OCI-LY3 (cell line): Measurements from ENCODE around the gene SNAPC4.

Experiments
- H2AFZ ChIP-seq: fragments of 200-600, 300-600 bp; shearing (Covaris generic); 2 replicates; pipeline ENCODE4 v1.6.0; 2014; ENCODE audit warnings: antibody characterized with exemption, low read depth, low read length
- H3K27ac ChIP-seq: fragments of 200-600, 300-600 bp; sonication (generic); 2 replicates; pipeline ENCODE4 v1.5.1; 2014; ENCODE audit warnings: mild to moderate bottlenecking, low read length, moderate library complexity, mixed read lengths
- H3K27me3 ChIP-seq: fragments of 200-600, 300-600 bp; sonication (generic); 2 replicates; pipeline ENCODE4 v1.6.1; 2014; ENCODE audit warnings: low read depth, low read length, mixed read lengths
- H3K36me3 ChIP-seq: fragments of 200-600, 300-600 bp; sonication (generic); replicated peaks from 2 replicates; pipeline ENCODE3; 2014; ENCODE audit warnings: low read depth, low read length, mixed read lengths
- H3K4me1 ChIP-seq: fragments of 300-600, 200-600 bp; sonication (generic); 2 replicates; pipeline ENCODE4 v1.6.1; 2014; ENCODE audit warnings: low read length, mixed read lengths
- H3K4me2 ChIP-seq: fragments of 200-600, 300-600 bp; sonication (generic); 2 replicates; pipeline ENCODE4 v1.6.1; 2014; ENCODE audit warnings: low read length, mixed read lengths
- H3K4me3 ChIP-seq: fragments of 300-600, 200-600 bp; sonication (generic); 2 replicates; pipeline ENCODE4 v1.5.1; 2014; ENCODE audit warnings: antibody characterized with exemption, mild to moderate bottlenecking, low read length, moderate library complexity
- H3K79me2 ChIP-seq: fragments of 300-600, 200-600 bp; shearing (Covaris generic); 2 replicates; pipeline ENCODE4 v1.6.1; 2014; ENCODE audit warnings: mild to moderate bottlenecking, low read length, mixed read lengths
- H3K9ac ChIP-seq: fragments of 300-600, 200-600 bp; shearing (Covaris generic); 2 replicates; pipeline ENCODE4 v1.6.0; 2014; ENCODE audit warnings: mild to moderate bottlenecking, low read length, moderate library complexity
- H3K9me3 ChIP-seq: fragments of 200-600, 300-600 bp; shearing (Covaris generic); 2 replicates; pipeline ENCODE4 v1.6.1; 2014; ENCODE audit warnings: low read length, mixed read lengths; ENCODE audit not compliant: insufficient read depth
- H4K20me1 ChIP-seq: fragments of 200-600, 300-600 bp; sonication (generic); 2 replicates; pipeline ENCODE4 v1.6.1; 2016; ENCODE audit warnings: low read length, mixed read lengths; ENCODE audit not compliant: insufficient read depth
- EZH2phosphoT487 ChIP-seq: fragments of 200-600 bp; shearing (Covaris generic); IDR thresholded peaks from 2 replicates; pipeline ENCODE4 v1.6.1; 2018; ENCODE audit warnings: antibody characterized with exemption, mixed run types, low read depth
- TF ChIP-seq, protein P1 (sequence below): fragments of 200-600, 300-600 bp; sonication (generic); IDR thresholded peaks from 2 replicates; pipeline ENCODE4 v1.5.1; 2014; ENCODE audit warnings: antibody characterized with exemption, low read length, low read depth

Gene SNAPC4

DNA sequence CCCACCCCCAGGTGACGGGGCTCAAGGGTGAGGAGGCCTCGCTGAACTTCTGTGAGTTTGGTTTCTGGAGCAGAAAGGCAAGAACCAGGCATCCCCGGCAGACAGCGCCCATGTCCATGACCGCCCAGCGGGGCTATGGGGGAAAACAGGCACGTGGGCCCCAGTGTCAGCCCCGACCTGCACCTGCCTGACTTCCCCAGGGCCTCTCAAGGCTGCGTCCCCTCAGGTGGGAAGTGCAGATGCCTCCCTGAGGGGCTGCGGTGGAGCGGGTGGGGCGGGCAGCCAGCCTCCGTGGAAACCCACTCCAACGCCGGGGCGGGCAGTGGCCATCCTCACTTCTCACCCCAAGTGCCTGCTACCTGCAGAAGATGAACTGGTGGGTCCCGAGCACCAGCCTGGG lies 19.6 kb downstream of the SNAPC4 start:
- H4K20me1 ChIP-seq = no peaks in the 10 kb centered on the region
- H3K9ac ChIP-seq = no peak overlapping the region
- H3K4me1 ChIP-seq = no peaks in the 10 kb centered on the region
- H3K36me3 ChIP-seq = peaks cover 28% of the 10 kb centered on the region
- no peaks in the 10 kb centered on the region for H3K79me2 ChIP-seq
- H2AFZ ChIP-seq = no peak overlapping the region
- no peaks in the 10 kb centered on the region for H3K27me3 ChIP-seq
- no peak overlapping the region for H3K27ac ChIP-seq
- no peaks in the 10 kb centered on the region for H3K9me3 ChIP-seq
- no peak overlapping the region for H3K4me3 ChIP-seq
- H3K4me2 ChIP-seq = no peak overlapping the region
- TF ChIP-seq, protein P1, sequence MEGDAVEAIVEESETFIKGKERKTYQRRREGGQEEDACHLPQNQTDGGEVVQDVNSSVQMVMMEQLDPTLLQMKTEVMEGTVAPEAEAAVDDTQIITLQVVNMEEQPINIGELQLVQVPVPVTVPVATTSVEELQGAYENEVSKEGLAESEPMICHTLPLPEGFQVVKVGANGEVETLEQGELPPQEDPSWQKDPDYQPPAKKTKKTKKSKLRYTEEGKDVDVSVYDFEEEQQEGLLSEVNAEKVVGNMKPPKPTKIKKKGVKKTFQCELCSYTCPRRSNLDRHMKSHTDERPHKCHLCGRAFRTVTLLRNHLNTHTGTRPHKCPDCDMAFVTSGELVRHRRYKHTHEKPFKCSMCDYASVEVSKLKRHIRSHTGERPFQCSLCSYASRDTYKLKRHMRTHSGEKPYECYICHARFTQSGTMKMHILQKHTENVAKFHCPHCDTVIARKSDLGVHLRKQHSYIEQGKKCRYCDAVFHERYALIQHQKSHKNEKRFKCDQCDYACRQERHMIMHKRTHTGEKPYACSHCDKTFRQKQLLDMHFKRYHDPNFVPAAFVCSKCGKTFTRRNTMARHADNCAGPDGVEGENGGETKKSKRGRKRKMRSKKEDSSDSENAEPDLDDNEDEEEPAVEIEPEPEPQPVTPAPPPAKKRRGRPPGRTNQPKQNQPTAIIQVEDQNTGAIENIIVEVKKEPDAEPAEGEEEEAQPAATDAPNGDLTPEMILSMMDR = no peak
- no peak for TF ChIP-seq EZH2phosphoT487

DNA sequence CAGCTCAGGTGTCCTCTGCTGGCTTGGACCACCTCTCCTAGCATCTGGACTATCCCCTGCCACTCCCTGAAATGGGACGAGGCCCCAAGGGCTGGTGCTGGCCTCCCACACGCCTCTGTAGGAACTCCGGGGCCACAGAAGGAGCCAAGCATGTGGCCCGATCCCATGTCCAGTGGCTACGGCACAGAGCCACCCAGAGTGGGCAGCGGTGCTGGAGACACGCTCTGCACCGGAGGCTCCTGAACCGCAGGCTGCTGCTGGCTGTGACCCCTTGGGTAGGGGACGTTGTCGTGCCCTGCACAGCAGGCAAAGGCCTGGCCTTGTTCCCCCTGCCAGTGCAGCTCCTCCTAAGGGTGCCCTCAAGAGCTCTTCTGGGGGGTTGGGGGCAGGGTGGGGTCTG lies 20.1 kb downstream of the SNAPC4 start:
- Histone ChIP-seq H3K4me1 (no peaks in the 10 kb centered on the region), H3K27ac (no peak overlapping the region), H3K4me3 (no peak overlapping the region), H4K20me1 (no peaks in the 10 kb centered on the region), H3K9me3 (no peaks in the 10 kb centered on the region), H2AFZ (no peak overlapping the region), H3K36me3 (peaks cover 24% of the 10 kb centered on the region), H3K27me3 (no peaks in the 10 kb centered on the region), H3K79me2 (no peaks in the 10 kb centered on the region), H3K9ac (no peak overlapping the region), H3K4me2 (no peak overlapping the region)
- TF ChIP-seq, protein P1 = no peak
- TF ChIP-seq EZH2phosphoT487 = no peak

DNA sequence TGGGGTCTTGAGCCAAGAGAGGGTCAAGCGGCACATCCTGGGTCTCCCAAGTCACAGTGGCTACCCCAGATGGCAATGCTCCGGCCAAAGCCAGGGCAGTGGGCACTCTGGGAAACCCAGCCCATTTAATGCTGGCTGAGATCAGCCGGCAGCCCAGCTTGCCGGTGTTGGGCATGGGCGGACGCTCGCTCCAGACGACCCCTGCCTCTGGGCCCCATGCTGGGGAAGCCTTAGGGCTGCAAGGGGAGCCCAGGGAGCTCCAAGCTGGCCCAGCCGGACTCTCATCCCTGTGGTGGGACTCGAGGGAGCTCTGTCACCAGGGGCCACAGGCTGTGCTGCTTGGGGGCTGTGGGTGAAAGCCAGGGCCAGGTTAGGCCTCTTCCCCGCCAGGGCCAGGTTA lies 20.6 kb downstream of the SNAPC4 start:
- TF ChIP-seq, protein P1 = no peak
- TF ChIP-seq EZH2phosphoT487 = no peak
- Histone ChIP-seq H3K4me2 (no peak overlapping the region), H3K4me1 (no peaks in the 10 kb centered on the region), H3K27me3 (no peaks in the 10 kb centered on the region), H3K27ac (no peak overlapping the region), H2AFZ (no peak overlapping the region), H3K36me3 (peaks cover 20% of the 10 kb centered on the region), H4K20me1 (no peaks in the 10 kb centered on the region), H3K4me3 (no peak overlapping the region), H3K9me3 (no peaks in the 10 kb centered on the region), H3K9ac (no peak overlapping the region), H3K79me2 (no peaks in the 10 kb centered on the region)

DNA sequence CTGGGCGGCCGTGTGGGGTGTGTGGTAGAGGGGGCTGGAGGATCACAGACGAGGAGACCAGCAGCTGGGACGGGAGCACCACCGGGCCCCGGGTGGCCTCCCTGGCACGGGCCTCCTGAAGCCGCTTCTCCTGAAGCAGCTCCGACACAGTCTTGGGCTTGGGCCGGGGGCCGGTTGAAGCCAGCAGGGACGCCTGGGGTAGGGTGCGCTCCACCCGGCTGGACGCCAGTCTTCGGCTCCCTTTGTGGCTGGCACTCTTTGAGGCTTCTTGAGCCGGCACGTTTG lies 21.0 kb downstream of the SNAPC4 start:
- TF ChIP-seq, protein P1 = no peak
- TF ChIP-seq EZH2phosphoT487 = no peak
- Histone ChIP-seq H4K20me1 (no peaks in the 10 kb centered on the region), H3K4me1 (no peaks in the 10 kb centered on the region), H3K9me3 (no peaks in the 10 kb centered on the region), H3K4me2 (no peak overlapping the region), H3K4me3 (no peak overlapping the region), H3K36me3 (peaks cover 16% of the 10 kb centered on the region), H3K27ac (no peak overlapping the region), H3K27me3 (no peaks in the 10 kb centered on the region), H2AFZ (no peak overlapping the region), H3K79me2 (no peaks in the 10 kb centered on the region), H3K9ac (no peak overlapping the region)
